Stimulated activated CD4-positive, alpha-beta T cell treated with anti-CD3 and anti-CD28 coated beads, Interleukin-1b, Interleukin-23, amount 100 ng/mL, for 1 hour (primary cell): ENCODE results near the gene NOD1.
"Not testable (repeated sequence)": the region's sequence is repeated elsewhere in the genome, so short reads cannot be mapped to it uniquely, and the experiment has no call there.

Source experiments
- DNase-seq, 2 donors: peaks; one replicate each; pipeline ENCODE4 v3.0.0-alpha.2; 2020; ENCODE audit warnings: low read depth in 2 of 2

NOD1 gene

GRCh38 chr7:30478349-30479201 is at the start of gene NOD1:
TSS of gene NOD1 (minus strand) at chr7:30478784. CDS start at chr7:30456921, 21,863 bp downstream.
- DNase-seq, result peak; percentile 2 to 45

- not testable (repeated sequence) for DNase-seq
These were observed 48.7 kb upstream of the NOD1 start for GRCh38 chr7:30527297-30527696.

- no peak for DNase-seq
These were observed 47.6 kb upstream of the NOD1 start for GRCh38 chr7:30526163-30526562.

- no peak for DNase-seq
These were observed 46.8 kb upstream of the NOD1 start for GRCh38 chr7:30525429-30525828.

- no peak for DNase-seq
These were observed 46.0 kb upstream of the NOD1 start for GRCh38 chr7:30524545-30524944.

- DNase-seq, result no peak
These were observed 44.9 kb upstream of the NOD1 start for GRCh38 chr7:30523466-30523865.

GRCh38 chr7:30522159-30522558 is 43.6 kb upstream of the NOD1 start:
- no peak for DNase-seq

GRCh38 chr7:30521532-30521931 is 42.9 kb upstream of the NOD1 start:
- DNase-seq, result no peak

GRCh38 chr7:30519122-30519521 is 40.5 kb upstream of the NOD1 start:
- DNase-seq, result no peak

- no peak for DNase-seq
These were observed 37.2 kb upstream of the NOD1 start for GRCh38 chr7:30515761-30516160.

- no peak for DNase-seq
These were observed 36.2 kb upstream of the NOD1 start for GRCh38 chr7:30514776-30515175.

GRCh38 chr7:30514177-30514576 is 35.6 kb upstream of the NOD1 start:
- no peak for DNase-seq

- DNase-seq, result no peak
These were observed 35.2 kb upstream of the NOD1 start for GRCh38 chr7:30513762-30514161.

- no peak for DNase-seq
These were observed 33.5 kb upstream of the NOD1 start for GRCh38 chr7:30511973-30512662.

GRCh38 chr7:30511494-30511893 is 32.9 kb upstream of the NOD1 start:
- DNase-seq, result no peak

- no peak for DNase-seq
These were observed 31.8 kb upstream of the NOD1 start for GRCh38 chr7:30510124-30511075.

GRCh38 chr7:30509171-30509857 is 30.7 kb upstream of the NOD1 start:
- not testable (repeated sequence) for DNase-seq

GRCh38 chr7:30507346-30507900 is 28.8 kb upstream of the NOD1 start:
- DNase-seq, result not testable (repeated sequence)

- DNase-seq, result no peak
These were observed 26.7 kb upstream of the NOD1 start for GRCh38 chr7:30505174-30505697.

GRCh38 chr7:30504301-30505173 is 26.0 kb upstream of the NOD1 start, which contains the start of gene GGCT:
TSS of gene GGCT (minus strand) at chr7:30504829. CDS start at chr7:30504709, 120 bp downstream.
- DNase-seq, result peak; percentile 89 to 90
